Esophagus muscularis mucosa (tissue), 3 donors: ENCODE results near the gene ADAM22.

ENCODE experiments used
- CTCF ChIP-seq, 3 experiments: fragments of 200-600 bp in 2 of 3; fragments of 450-650 bp in 1 of 3; sonication (generic) in 2 of 3; IDR thresholded peaks; one replicate each; pipeline ENCODE4 v1.5.1; 2017 to 2019; ENCODE audit warnings: antibody characterized with exemption in 3 of 3, mild to moderate bottlenecking in 2 of 3, moderate library complexity in 1 of 3
- POLR2AphosphoS5 ChIP-seq, 2 donors: sonication (generic); formaldehyde crosslinking; IDR thresholded peaks; one replicate each; pipeline ENCODE4 v1.6.1; 2017; ENCODE audit warnings: antibody characterized with exemption in 2 of 2

- no peak for TF ChIP-seq CTCF (IDR thresholded peaks at IDR 0.05)
- TF ChIP-seq POLR2AphosphoS5 (IDR thresholded peaks at IDR 0.05) = no peak
Measured at GRCh38 chr7:88071994-88072714, 138.1 kb downstream of the ADAM22 start.
